HUES64 (cell line): ENCODE measurements around the gene CCDC74A. TPM values are rescaled to one million over a fixed set of nuclear protein-coding genes. Genes with fewer than 3 reads are reported as not detected.
"Not testable (repeated sequence)": the region's sequence is repeated elsewhere in the genome, so short reads cannot be mapped to it uniquely, and the experiment has no call there.

ENCODE experiments used
- H3K27ac ChIP-seq: 2 replicates; pipeline ENCODE4 v1.7.0; 2013; ENCODE audit warnings: low read depth, low read length, inconsistent platforms
- H3K27me3 ChIP-seq: 2 replicates; pipeline ENCODE4 v1.6.1; 2013; ENCODE audit warnings: mild to moderate bottlenecking, low read length; ENCODE audit not compliant: insufficient read depth
- H3K36me3 ChIP-seq: 2 replicates; pipeline ENCODE4 v1.6.1; 2013; ENCODE audit warnings: mild to moderate bottlenecking, low read length; ENCODE audit not compliant: insufficient read depth
- H3K4me1 ChIP-seq: 2 replicates; pipeline ENCODE4 v1.6.1; 2013; ENCODE audit warnings: mild to moderate bottlenecking, low read length, moderate library complexity; ENCODE audit not compliant: insufficient read depth
- H3K4me3 ChIP-seq: 2 replicates; pipeline ENCODE4 v1.5.1; 2013; ENCODE audit warnings: mild to moderate bottlenecking, low read length, moderate library complexity
- H3K9ac ChIP-seq: 2 replicates; pipeline ENCODE4 v1.6.1; 2013; ENCODE audit warnings: mild to moderate bottlenecking, low read depth, low read length
- H3K9me3 ChIP-seq: 2 replicates; pipeline ENCODE4 v1.6.1; 2013; ENCODE audit warnings: low read depth, low read length; ENCODE audit not compliant: insufficient read depth
- WGBS: fragments of 150-250, 120-280 bp; methylation state at CpG from one replicate; pipeline ENCODE4 v1.1.7; 2013; ENCODE audit warnings: missing lambda C conversion rate; 5-methylcytosine and 5-hydroxymethylcytosine counted together
- polyA plus RNA-seq, 2 experiments: library from polyadenylated mRNA; stranded (reverse); fragments of 50-300 nt; gene quantifications; one replicate each; pipeline ENCODE4 v1.2.3, GENCODE V29; 2013

CCDC74A gene
- polyA plus RNA-seq (2013, experiment 1 of 2) = 17.6 TPM
- 19.5 TPM for polyA plus RNA-seq (2013, experiment 2 of 2)

DNA sequence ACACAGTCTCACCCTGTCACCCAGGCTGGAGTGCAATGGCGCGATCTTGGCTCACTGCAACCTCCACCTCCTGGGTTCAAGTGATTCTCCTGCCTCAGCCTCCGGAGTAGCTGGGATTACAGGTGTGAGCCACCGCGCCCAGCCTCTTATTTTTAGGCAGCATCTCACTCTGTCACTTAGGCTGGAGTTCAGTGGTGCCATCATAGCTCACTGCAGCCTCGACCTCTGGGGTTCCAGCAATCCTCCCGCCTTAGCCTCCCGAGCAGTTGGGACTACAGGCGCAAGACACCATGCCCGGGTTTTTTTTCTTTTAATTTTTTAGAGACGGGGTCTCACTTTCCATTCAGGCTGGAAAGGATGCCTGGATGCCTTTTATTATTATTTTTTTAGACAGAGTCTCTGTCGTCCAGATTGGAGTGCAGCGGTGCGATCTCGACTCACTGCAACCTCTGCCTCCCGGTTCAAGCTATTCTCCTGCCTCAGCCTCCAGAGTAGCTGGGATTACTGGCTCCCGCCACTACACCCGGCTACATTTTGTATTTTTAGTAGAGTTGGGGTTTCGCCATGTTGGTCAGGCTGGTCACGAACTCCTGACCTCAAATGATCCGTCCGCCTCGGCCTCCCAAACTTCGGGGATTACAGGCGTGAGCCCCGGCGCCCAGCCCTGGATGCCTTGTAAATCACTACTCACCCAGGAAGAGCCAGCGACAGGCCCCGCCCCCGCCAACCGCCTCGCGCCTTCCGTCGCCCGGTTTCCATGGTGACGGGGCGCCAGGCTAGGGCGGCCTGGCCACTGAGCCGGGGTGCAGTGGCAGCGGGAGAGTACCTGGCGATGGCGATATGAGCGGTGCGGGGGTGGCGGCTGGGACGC, at the start of gene CCDC74A:
Gene CCDC74A, plus strand, starts transcription at position 758 of the 871 bp plus-strand sequence. Its CDS starts 83 bp downstream, at position 841.
- not testable (repeated sequence) for H3K27me3 ChIP-seq, H3K9me3 ChIP-seq, H3K36me3 ChIP-seq, H3K4me1 ChIP-seq, H3K27ac ChIP-seq
- WGBS = 36% methylated on average over 36 of the region's 47 CpGs
- peak within 1 kb of the TSS; percentile 50 for H3K4me3 ChIP-seq
- H3K9ac ChIP-seq = peak within 1 kb of the TSS; percentile 36; the same call in 1 of the 2 replicates

DNA sequence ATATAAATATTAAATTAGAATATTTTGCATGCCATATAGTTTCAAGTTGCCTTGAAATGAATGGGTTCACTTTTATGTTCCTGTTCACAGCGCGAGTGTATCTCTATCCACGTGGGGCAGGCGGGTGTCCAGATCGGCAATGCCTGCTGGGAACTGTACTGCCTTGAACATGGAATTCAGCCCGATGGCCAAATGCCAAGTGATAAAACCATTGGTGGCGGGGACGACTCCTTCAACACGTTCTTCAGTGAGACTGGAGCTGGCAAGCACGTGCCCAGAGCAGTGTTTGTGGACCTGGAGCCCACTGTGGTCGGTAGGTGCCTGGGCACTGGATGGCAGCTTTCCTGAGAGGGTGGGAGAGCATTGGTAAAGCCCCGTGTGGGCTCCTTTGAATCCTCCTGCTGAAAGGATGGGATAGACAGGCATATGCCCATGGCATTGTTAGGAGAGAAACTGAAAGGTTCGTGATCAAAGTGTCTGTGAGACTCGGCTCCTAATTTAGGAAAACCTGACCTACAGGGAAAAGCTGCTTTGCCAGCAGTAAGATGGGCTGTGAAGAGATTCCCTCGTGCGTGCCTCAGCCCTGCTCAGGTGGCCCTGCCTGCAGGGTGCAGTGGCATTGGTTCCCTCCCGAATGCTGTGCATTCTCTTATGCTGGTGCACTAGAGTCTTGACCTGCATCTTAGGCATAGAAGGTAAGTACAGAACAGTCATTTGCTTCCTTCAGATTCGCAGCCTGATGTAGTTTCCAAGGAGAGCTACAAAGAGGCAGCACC, 49.4 kb upstream of the CCDC74A start:
- not testable (repeated sequence) for H3K27ac ChIP-seq, H3K9me3 ChIP-seq, H3K27me3 ChIP-seq, H3K9ac ChIP-seq, H3K36me3 ChIP-seq, H3K4me1 ChIP-seq, H3K4me3 ChIP-seq
- 92% methylated on average over 12 of the region's 18 CpGs for WGBS

DNA sequence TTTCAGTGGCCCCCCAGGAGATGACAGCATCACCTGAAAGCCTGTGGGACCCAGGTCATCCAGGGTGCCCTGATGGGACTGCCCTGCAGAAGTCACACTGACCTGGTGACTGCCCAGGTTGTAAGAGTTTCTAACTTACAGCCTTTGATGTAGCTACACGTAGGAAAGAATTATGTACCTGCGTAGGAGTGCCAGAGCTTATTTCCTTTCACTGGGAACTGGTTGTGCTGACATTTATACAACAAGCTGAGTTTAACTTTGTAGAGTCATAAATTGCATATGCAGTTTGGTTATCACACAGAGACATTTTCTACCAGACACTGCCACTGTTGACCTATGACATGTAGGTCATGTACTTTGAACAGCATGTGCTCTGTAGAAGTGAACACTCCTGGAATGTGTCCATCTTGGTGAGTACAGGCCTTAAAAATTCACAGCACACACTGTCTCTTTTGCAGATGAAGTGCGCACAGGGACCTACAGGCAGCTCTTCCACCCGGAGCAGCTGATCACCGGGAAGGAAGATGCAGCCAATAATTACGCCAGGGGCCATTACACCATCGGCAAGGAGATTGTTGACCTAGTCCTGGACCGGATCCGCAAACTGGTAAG, 48.7 kb upstream of the CCDC74A start:
- not testable (repeated sequence) for H3K27ac ChIP-seq, H3K27me3 ChIP-seq, H3K4me1 ChIP-seq, H3K9me3 ChIP-seq, H3K9ac ChIP-seq, H3K36me3 ChIP-seq, H3K4me3 ChIP-seq
- 95% methylated on average over 9 of the region's 9 CpGs for WGBS

DNA sequence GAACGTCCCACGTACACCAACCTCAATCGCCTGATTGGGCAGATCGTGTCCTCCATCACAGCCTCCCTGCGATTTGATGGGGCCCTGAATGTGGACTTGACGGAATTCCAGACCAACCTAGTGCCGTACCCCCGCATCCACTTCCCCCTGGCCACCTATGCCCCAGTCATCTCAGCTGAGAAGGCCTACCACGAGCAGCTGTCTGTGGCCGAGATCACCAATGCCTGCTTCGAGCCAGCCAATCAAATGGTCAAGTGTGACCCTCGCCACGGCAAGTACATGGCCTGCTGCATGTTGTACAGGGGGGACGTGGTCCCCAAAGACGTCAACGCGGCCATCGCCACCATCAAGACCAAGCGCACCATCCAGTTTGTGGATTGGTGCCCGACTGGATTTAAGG, 47.3 kb upstream of the CCDC74A start:
- not testable (repeated sequence) for H3K4me3 ChIP-seq, H3K27ac ChIP-seq, H3K4me1 ChIP-seq, H3K9ac ChIP-seq, H3K9me3 ChIP-seq, H3K27me3 ChIP-seq, H3K36me3 ChIP-seq
- 96% methylated on average over 18 of the region's 20 CpGs for WGBS

DNA sequence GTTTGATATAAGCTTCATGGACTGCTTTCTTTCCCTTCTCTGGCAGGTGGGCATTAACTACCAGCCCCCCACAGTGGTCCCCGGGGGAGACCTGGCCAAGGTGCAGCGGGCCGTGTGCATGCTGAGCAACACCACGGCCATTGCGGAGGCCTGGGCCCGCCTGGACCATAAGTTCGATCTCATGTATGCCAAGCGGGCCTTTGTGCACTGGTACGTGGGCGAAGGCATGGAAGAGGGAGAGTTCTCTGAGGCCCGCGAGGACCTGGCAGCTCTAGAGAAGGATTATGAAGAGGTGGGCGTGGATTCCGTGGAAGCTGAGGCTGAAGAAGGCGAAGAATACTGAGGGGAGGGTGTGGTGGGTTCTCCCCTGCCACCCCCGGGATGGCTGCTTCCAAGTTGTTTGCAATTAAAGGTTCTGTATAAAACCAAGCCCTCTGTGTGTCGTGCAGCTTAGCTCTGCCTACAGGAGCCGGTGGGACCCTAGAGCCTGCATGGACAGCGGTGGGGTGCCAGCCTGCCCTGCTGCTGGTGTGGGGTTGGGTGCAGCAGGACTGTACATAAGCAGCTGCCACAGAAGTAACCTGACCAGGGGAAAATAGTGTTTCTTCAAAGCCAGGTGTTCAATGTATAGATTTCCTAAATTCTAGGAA, 45.1 kb upstream of the CCDC74A start:
- not testable (repeated sequence) for H3K36me3 ChIP-seq, H3K27me3 ChIP-seq, H3K4me1 ChIP-seq, H3K9me3 ChIP-seq, H3K9ac ChIP-seq, H3K4me3 ChIP-seq, H3K27ac ChIP-seq
- WGBS = 94% methylated on average over 19 of the region's 19 CpGs

DNA sequence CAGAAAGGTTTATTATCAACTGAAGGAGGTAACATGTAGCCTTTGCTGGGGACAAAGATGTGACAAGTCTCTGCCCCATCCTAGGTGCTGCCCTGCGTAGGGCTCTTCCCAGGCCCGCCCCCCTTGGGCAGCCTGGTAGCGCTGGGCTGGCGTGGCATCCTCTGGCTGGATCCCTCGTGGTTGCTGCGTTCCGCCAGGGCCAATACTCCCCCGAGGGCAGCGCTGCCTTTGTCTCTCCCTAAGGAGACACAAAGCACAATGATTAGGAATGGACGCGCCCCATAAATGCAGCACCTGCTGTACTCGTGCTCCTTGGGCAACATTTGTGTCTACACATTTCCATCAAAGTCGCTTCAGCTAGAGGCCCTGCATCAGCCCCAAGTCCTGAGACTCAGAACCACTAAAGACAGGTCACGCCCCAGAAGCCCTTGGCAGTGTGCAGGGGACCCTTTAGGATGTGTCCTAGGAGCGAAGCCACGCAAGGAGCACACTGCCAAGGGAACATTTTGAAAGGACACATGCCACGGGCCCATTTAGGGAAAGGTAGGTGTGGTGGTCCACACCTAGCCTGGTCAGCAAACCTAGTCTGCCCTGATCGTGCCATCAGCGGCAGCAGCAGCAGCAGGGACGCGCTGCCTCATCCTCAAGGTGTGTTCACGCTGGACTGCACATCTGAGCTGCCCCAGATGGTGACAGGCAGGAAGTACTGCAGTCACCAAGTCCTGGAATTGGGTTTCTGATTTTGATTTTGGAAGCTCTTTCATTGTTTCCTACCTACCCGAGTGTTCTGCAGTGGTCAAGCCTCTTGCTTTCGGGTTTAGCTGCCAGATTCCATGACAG, 43.5 kb upstream of the CCDC74A start:
- not testable (repeated sequence) for H3K27ac ChIP-seq, H3K27me3 ChIP-seq, H3K36me3 ChIP-seq, H3K4me1 ChIP-seq, H3K4me3 ChIP-seq, H3K9me3 ChIP-seq, H3K9ac ChIP-seq
- 94% methylated on average over 24 of the region's 24 CpGs for WGBS

DNA sequence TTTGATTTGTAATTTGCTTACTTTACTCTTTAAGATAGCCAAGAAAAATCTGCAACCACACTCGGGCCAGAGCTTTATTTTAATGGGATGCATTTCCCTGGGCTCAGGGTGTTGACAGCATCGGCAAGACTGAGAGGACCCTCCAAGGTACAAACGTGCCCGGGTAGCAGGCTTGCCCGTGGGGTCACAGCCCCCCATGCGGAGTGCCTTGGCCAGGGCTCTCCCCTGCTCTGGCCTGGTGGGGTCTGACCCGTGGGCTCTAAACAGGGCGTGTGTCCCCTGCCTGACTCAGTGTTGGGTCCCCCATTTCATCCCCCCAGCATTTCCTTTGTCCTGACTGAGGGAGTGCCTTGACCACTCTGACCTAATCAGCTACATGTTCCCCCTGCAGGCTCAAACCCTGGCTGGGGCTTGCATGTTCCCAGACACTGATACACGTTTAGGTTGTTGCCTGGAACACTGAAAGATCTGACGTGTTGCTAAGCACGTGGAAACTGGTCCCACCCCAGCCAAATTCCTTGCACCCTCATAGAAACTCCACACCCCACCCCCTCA, 42.7 kb upstream of the CCDC74A start:
- H3K36me3 ChIP-seq, H3K27ac ChIP-seq, H3K4me1 ChIP-seq, H3K9ac ChIP-seq, H3K4me3 ChIP-seq, H3K9me3 ChIP-seq, H3K27me3 ChIP-seq: not testable (repeated sequence)
- 93% methylated on average over 11 of the region's 11 CpGs for WGBS

DNA sequence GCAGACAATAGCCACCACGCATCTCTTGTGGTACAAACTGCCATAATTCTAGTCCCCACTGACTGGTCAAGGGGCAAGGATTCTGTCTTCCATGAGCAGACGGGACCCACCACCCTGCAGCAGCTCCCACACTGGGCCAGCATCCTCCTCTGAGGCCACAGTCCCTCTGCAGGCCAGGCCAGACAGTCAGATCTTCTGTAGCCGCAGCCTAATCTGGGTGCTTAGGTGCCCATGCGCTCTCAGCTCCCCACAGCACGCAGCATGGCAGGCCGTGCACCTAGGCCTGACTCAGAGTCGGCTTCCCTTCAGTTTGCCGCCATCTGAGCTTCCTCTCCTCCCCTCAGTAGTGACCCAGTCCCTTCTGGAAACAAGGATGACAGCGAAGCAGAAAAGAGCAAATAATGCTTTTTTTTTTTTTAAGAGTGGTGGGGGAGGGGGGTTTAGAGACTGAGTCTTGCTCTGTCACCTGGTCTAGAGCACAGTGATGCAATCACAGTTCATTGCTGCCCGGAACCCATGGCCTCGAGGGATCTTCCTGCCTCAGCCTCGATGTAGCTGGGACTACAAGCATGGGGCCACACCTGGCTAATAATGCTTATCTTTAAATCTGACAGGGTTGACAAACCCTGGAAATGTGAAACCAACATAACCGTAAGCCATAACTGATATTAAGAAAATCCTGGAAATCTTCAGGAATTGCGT, 41.3 kb upstream of the CCDC74A start:
- not testable (repeated sequence) for H3K4me1 ChIP-seq, H3K27me3 ChIP-seq, H3K9ac ChIP-seq, H3K4me3 ChIP-seq, H3K27ac ChIP-seq, H3K9me3 ChIP-seq, H3K36me3 ChIP-seq
- WGBS = 94% methylated on average over 14 of the region's 14 CpGs

DNA sequence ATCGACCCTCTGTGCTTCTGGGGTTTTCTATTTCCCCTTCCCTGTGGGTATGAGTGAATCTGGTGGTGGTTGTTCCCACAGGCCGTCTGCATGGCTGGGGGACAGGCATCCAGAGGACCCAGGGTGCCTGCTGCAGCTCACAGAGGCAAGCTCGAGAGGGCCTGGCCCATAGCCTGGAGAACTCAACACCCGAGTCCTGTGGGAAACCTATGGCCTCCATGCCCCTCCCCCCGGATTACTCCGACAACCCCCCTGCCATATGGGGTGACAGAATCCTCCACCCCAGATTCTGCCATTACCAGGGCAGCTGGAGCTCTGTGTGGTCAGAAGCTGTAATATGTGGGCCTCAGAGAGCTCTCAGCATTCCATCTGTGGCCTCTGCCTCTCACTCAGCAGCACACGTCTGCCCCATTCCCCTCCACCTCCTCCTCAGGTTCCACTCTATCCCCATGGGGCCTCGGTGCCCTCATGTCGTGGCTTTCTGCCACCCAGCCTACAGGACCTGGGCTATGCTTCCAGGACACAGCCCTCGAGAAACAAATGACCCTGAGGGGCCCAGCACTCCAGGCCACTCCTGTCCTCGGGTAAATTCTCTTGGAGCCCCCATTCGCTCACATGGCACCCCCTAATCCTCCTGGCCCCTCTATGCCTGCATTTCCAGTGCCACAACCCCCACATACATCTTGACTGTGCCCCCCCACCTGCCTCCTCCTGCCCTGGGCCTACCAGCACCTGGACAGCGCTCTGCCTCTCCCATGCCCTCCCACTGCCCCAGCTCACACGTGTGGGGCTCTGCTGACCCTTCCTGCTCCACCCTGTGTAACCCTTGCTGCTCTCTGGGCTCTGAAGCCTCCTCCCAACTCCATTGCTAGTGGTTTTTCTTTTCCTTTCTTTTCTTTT, 39.1 kb upstream of the CCDC74A start:
- Histone ChIP-seq H3K27ac (no peak overlapping the region), H3K27me3 (no peaks in the 10 kb centered on the region), H3K9me3 (no peaks in the 10 kb centered on the region), H3K4me1 (no peaks in the 10 kb centered on the region), H3K36me3 (peaks cover 8% of the 10 kb centered on the region; the same call in 1 of the 2 replicates), H3K4me3 (no peak overlapping the region), H3K9ac (no peak overlapping the region)
- 86% methylated on average over 14 of the region's 14 CpGs for WGBS
